ENCODE data around the gene RELN. TPM values are rescaled to one million over a fixed set of nuclear protein-coding genes. Genes with fewer than 3 reads are reported as not detected.

Gene RELN
- total RNA-seq, 1 donor from 2014 or later = not detected

- intact Hi-C loops (cut with micrococcal nuclease) = no loop called here
- Mint-ChIP-seq H3K27ac (no peak overlapping the region), H3K4me1 (no peaks in the 10 kb centered on the region), H3K36me3 (ENCODE audit: low read depth) (no peaks in the 10 kb centered on the region), H3K9me3 (no peaks in the 10 kb centered on the region), H3K27me3 (peaks cover 5% of the 10 kb centered on the region), H3K4me3 (no peak overlapping the region)
- TF ChIP-seq CTCF (IDR thresholded peaks at IDR 0.05) = no peak
- POLR2A ChIA-PET = no interaction called here
- CTCF ChIA-PET = no interaction called here
- ATAC-seq (ENCODE audit: low read depth) = no peak
- DNase-seq = no peak
These were observed 52.9 kb downstream of the RELN start for GRCh38 chr7:103936558-103936957.

GRCh38 chr7:103934508-103934907, 55.0 kb downstream of the RELN start:
- Mint-ChIP-seq H3K27ac (no peak overlapping the region), H3K27me3 (peaks cover 4% of the 10 kb centered on the region), H3K36me3 (ENCODE audit: low read depth) (no peaks in the 10 kb centered on the region), H3K4me1 (no peaks in the 10 kb centered on the region), H3K9me3 (no peaks in the 10 kb centered on the region), H3K4me3 (no peak overlapping the region)
- ChIA-PET CTCF (no interaction called here), POLR2A (no interaction called here)
- ATAC-seq (ENCODE audit: low read depth) (no peak), DNase-seq (no peak)
- intact Hi-C loops (cut with micrococcal nuclease) = no loop called here
- TF ChIP-seq CTCF (IDR thresholded peaks at IDR 0.05) = no peak

- CTCF ChIA-PET = no interaction called here
- Mint-ChIP-seq H3K4me3 (no peak overlapping the region), H3K27me3 (peaks cover 4% of the 10 kb centered on the region), H3K36me3 (ENCODE audit: low read depth) (no peaks in the 10 kb centered on the region), H3K27ac (no peak overlapping the region), H3K4me1 (no peaks in the 10 kb centered on the region), H3K9me3 (no peaks in the 10 kb centered on the region)
- TF ChIP-seq CTCF (IDR thresholded peaks at IDR 0.05) = no peak
- POLR2A ChIA-PET = no interaction called here
- DNase-seq (no peak), ATAC-seq (ENCODE audit: low read depth) (no peak)
- intact Hi-C loops (cut with micrococcal nuclease) = no loop called here
These were observed 57.1 kb downstream of the RELN start for GRCh38 chr7:103932389-103932788.

GRCh38 chr7:103929901-103930311, 59.6 kb downstream of the RELN start:
- H3K4me1 Mint-ChIP-seq = no peaks in the 10 kb centered on the region
- H3K27me3 Mint-ChIP-seq = no peaks in the 10 kb centered on the region
- TF ChIP-seq CTCF (IDR thresholded peaks at IDR 0.05) = no peak
- ATAC-seq (ENCODE audit: low read depth) = no peak
- POLR2A ChIA-PET = no interaction called here
- H3K36me3 Mint-ChIP-seq (ENCODE audit: low read depth) = no peaks in the 10 kb centered on the region
- intact Hi-C loops (cut with micrococcal nuclease) = no loop called here
- DNase-seq = no peak
- no peak overlapping the region for H3K27ac Mint-ChIP-seq
- no peak overlapping the region for H3K4me3 Mint-ChIP-seq
- CTCF ChIA-PET = no interaction called here
- H3K9me3 Mint-ChIP-seq = no peaks in the 10 kb centered on the region

DNA sequence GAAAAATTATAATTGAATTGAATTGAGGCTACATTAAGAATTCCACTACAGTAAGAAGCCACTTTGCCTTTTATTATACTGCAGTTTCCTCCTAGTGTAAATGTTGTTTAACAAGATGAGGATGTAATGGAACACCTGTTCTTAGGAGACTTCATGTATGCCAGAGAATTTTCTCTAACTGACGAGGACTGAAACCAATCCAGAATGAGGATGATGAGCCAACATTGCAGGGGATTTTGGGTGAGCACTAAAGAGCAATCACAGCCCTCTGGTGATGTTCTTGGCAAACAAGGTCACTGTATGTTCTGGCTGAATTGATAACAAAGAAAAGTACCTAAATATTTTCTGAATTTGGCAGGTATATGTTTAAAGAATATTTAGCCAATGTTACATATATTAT, 60.9 kb downstream of the RELN start:
- POLR2A ChIA-PET = no interaction called here
- H3K27me3 Mint-ChIP-seq = peaks cover under 1% of the 10 kb centered on the region
- no peaks in the 10 kb centered on the region for H3K36me3 Mint-ChIP-seq (ENCODE audit: low read depth)
- CTCF ChIA-PET = no interaction called here
- no peaks in the 10 kb centered on the region for H3K9me3 Mint-ChIP-seq
- no peak overlapping the region for H3K4me3 Mint-ChIP-seq
- DNase-seq (no peak), ATAC-seq (ENCODE audit: low read depth) (no peak)
- no peaks in the 10 kb centered on the region for H3K4me1 Mint-ChIP-seq
- H3K27ac Mint-ChIP-seq = no peak overlapping the region
- intact Hi-C loops (cut with micrococcal nuclease) = no loop called here
- no peak for TF ChIP-seq CTCF (IDR thresholded peaks at IDR 0.05)

Data from activated B cell treated with CpG ODN at 0.5 μM for 24 hours (primary cell).